PC-3 (cell line): ENCODE measurements around the gene DDC.

ENCODE experiments used
- EZH2 ChIP-seq: fragments of 300-600 bp; sonication (generic); IDR thresholded peaks from one replicate; pipeline ENCODE4 v1.6.1; 2017; ENCODE audit warnings: antibody characterized with exemption, mild to moderate bottlenecking, low read length; ENCODE audit not compliant: unreplicated experiment
- EZH2phosphoT487 ChIP-seq: fragments of 300-600 bp; sonication (generic); IDR thresholded peaks from 2 replicates; pipeline ENCODE4 v1.6.1; 2018; ENCODE audit warnings: mild to moderate bottlenecking, antibody characterized with exemption, low read length, borderline replicate concordance

GRCh38 chr7:50512384-50512783 lies 52.8 kb downstream of the DDC start:
- TF ChIP-seq EZH2 = no peak
- no peak for TF ChIP-seq EZH2phosphoT487
